IMR-90 (cell line): ENCODE data around the gene NCLN. TPM values are rescaled to one million over a fixed set of nuclear protein-coding genes. Genes with fewer than 3 reads are reported as not detected.

Experiments used
- ATAC-seq: fragments of 200-7000 bp; cut with Tn5 transposase; 2 replicates; pipeline ENCODE4 v1.9.1; 2020; ENCODE audit warnings: low read depth, mild to moderate bottlenecking, moderate library complexity
- BruUV-seq: library from RNA; stranded (reverse); fragments of 400-500 nt; replicated peaks from 2 replicates; lab custom pipeline; 2021; lab: Mats Ljungman, UMichigan
- CTCF ChIA-PET: fragments of 300-600 bp; formaldehyde crosslinking; extraction: SDS; loops from one replicate; lab custom pipeline; 2021; ENCODE audit warnings: antibody characterized with exemption; lab: Yijun Ruan, JAX
- POLR2A ChIA-PET: fragments of 300-600 bp; sonication (Branson Sonifier 250); formaldehyde crosslinking; loops from one replicate; lab custom pipeline; 2022; ENCODE audit warnings: antibody characterized with exemption; ENCODE audit not compliant: unreplicated experiment; lab: Charles Lee
- DNase-seq: peaks from one replicate; pipeline ENCODE4 v3.0.0; 2013
- H2AFZ ChIP-seq: replicated peaks from 2 replicates; pipeline ENCODE3; 2013; ENCODE audit warnings: low read length, mild to moderate bottlenecking; ENCODE audit not compliant: poor library complexity
- H2AK5ac ChIP-seq: 2 replicates; pipeline ENCODE4 v1.6.1; 2013; ENCODE audit warnings: low read depth, low read length, inconsistent platforms
- H2AK9ac ChIP-seq: replicated peaks from 2 replicates; pipeline ENCODE3; 2013; ENCODE audit warnings: mild to moderate bottlenecking, low read depth, low read length, moderate library complexity; ENCODE audit not compliant: poor library complexity
- H2BK120ac ChIP-seq: 2 replicates; pipeline ENCODE4 v1.6.1; 2013; ENCODE audit warnings: low read depth, low read length, inconsistent platforms
- H2BK15ac ChIP-seq: 3 replicates; pipeline ENCODE4 v1.6.1; 2013; ENCODE audit warnings: low read depth, low read length, inconsistent platforms
- H2BK20ac ChIP-seq: 2 replicates; pipeline ENCODE4 v1.6.1; 2013; ENCODE audit warnings: low read depth, mild to moderate bottlenecking, inconsistent platforms, low read length, moderate library complexity
- H2BK5ac ChIP-seq: 2 replicates; pipeline ENCODE4 v1.6.1; 2013; ENCODE audit warnings: mild to moderate bottlenecking, low read depth, low read length, inconsistent platforms; ENCODE audit not compliant: poor library complexity, severe bottlenecking
- H3K14ac ChIP-seq: replicated peaks from 2 replicates; pipeline ENCODE4 v1.6.1; 2013; ENCODE audit warnings: low read depth, low read length, inconsistent platforms
- H3K18ac ChIP-seq: 2 replicates; pipeline ENCODE4 v1.6.1; 2013; ENCODE audit warnings: low read depth, low read length, control low read depth
- H3K23ac ChIP-seq: 2 replicates; pipeline ENCODE4 v1.6.1; 2013; ENCODE audit warnings: low read depth, low read length, inconsistent platforms
- H3K27ac ChIP-seq: 2 replicates; pipeline ENCODE4 v1.5.1; 2013; ENCODE audit warnings: mild to moderate bottlenecking, control low read depth, low read length; ENCODE audit not compliant: insufficient read depth
- H3K27me3 ChIP-seq: 2 replicates; pipeline ENCODE4 v1.6.1; 2013; ENCODE audit warnings: low read length; ENCODE audit not compliant: control insufficient read depth, insufficient read depth
- H3K36me3 ChIP-seq: 2 replicates; pipeline ENCODE4 v1.6.1; 2013; ENCODE audit warnings: low read length, mixed read lengths; ENCODE audit not compliant: control insufficient read depth, insufficient read depth
- H3K4ac ChIP-seq: 2 replicates; pipeline ENCODE4 v1.6.1; 2013; ENCODE audit warnings: low read depth, low read length, inconsistent platforms
- H3K4me1 ChIP-seq: 2 replicates; pipeline ENCODE4 v1.6.1; 2013; ENCODE audit warnings: low read length, mixed read lengths; ENCODE audit not compliant: control insufficient read depth, insufficient read depth
- H3K4me2 ChIP-seq: 2 replicates; pipeline ENCODE4 v1.6.1; 2013; ENCODE audit warnings: low read depth, mild to moderate bottlenecking, control low read depth, low read length, moderate library complexity
- H3K4me3 ChIP-seq: 2 replicates; pipeline ENCODE4 v1.5.1; 2013; ENCODE audit warnings: low read depth, mild to moderate bottlenecking, control low read depth, low read length, moderate library complexity; ENCODE audit not compliant: insufficient read depth
- H3K56ac ChIP-seq: 2 replicates; pipeline ENCODE4 v1.6.1; 2013; ENCODE audit warnings: low read length, inconsistent platforms; ENCODE audit not compliant: insufficient read depth; ENCODE audit errors: extremely low read depth
- H3K79me1 ChIP-seq, 2 experiments: 2 replicates each; pipeline ENCODE4 v1.6.1; 2013; ENCODE audit warnings: low read length in 2 of 2, inconsistent platforms in 1 of 2, low read depth in 1 of 2
- H3K9ac ChIP-seq: 2 replicates; pipeline ENCODE4 v1.6.1; 2013; ENCODE audit warnings: low read depth, low read length, control low read depth
- H3K9me1 ChIP-seq: 2 replicates; pipeline ENCODE4 v1.6.1; 2013; ENCODE audit warnings: low read length, inconsistent platforms; ENCODE audit not compliant: insufficient read depth
- H3K9me3 ChIP-seq: 2 replicates; pipeline ENCODE4 v1.6.1; 2013; ENCODE audit warnings: low read length; ENCODE audit not compliant: control insufficient read depth, insufficient read depth
- H4K20me1 ChIP-seq: 2 replicates; pipeline ENCODE4 v1.6.1; 2013; ENCODE audit warnings: low read length, inconsistent platforms; ENCODE audit not compliant: insufficient read depth
- H4K5ac ChIP-seq: 2 replicates; pipeline ENCODE4 v1.6.1; 2013; ENCODE audit warnings: mild to moderate bottlenecking, low read depth, low read length, control low read depth
- H4K8ac ChIP-seq, 2 experiments: 2 replicates each; pipeline ENCODE4 v1.6.1; 2013; ENCODE audit warnings: low read depth in 2 of 2, low read length in 2 of 2, control low read depth in 1 of 2, inconsistent platforms in 1 of 2
- H4K91ac ChIP-seq: 2 replicates; pipeline ENCODE4 v1.6.1; 2013; ENCODE audit warnings: low read depth, low read length, inconsistent platforms; ENCODE audit not compliant: insufficient read depth
- MAFK ChIP-seq: IDR thresholded peaks from 2 replicates; pipeline ENCODE4 v1.6.1; 2012; ENCODE audit warnings: low read depth, low read length, improper control_type of control experiment
- MXI1 ChIP-seq: IDR thresholded peaks from 2 replicates; pipeline ENCODE4 v1.6.1; 2012; ENCODE audit warnings: low read depth, mild to moderate bottlenecking, low read length, moderate library complexity, borderline replicate concordance
- NFE2L2 ChIP-seq: fragments of 150-350 bp; IDR thresholded peaks from 2 replicates; pipeline ENCODE4 v1.6.1; 2016; ENCODE audit warnings: low read depth, mild to moderate bottlenecking, low read length
- RAD21 ChIP-seq: IDR thresholded peaks from 2 replicates; pipeline ENCODE4 v1.6.1; 2012; ENCODE audit warnings: low read length, improper control_type of control experiment
- RFX5 ChIP-seq: IDR thresholded peaks from 2 replicates; pipeline ENCODE4 v1.8.0; 2012; ENCODE audit warnings: low read depth, mild to moderate bottlenecking, low read length, moderate library complexity
- SMC3 ChIP-seq: fragments of 150-350 bp; IDR thresholded peaks from 2 replicates; pipeline ENCODE4 v1.6.1; 2016; ENCODE audit warnings: low read depth, mild to moderate bottlenecking, antibody characterized with exemption, low read length, moderate library complexity
- WGBS, 2 experiments: methylation state at CpG; one replicate each; pipeline versions ENCODE4 v1.1.5 to v1.1.7; 2013; ENCODE audit warnings: missing lambda C conversion rate in 2 of 2; ENCODE audit not compliant: insufficient read length in 1 of 2; ENCODE audit errors: extremely low coverage in 2 of 2; 5-methylcytosine and 5-hydroxymethylcytosine counted together
- dilution Hi-C: fragments of 300-500 bp; cut with HindIII; formaldehyde crosslinking; loops from one replicate; pipeline ENCODE4 v1.14.3; 2018; ENCODE audit warnings: low sequenced_read_pairs; ENCODE audit not compliant: unreplicated experiment
- in situ Hi-C: fragments of 300-500 bp; cut with MboI; formaldehyde crosslinking; loops from 3 replicates; pipeline ENCODE4 v1.14.3; 2019; ENCODE audit warnings: low sequenced_read_pairs, inconsistent platforms, mixed read lengths
- intact Hi-C: fragments of 100-400 bp; cut with micrococcal nuclease; formaldehyde crosslinking; loops from 2 replicates; pipeline ENCODE4 v1.10.0; 2022
- polyA plus RNA-seq, 3 experiments: library from polyadenylated mRNA; depleted of rRNA; stranded (reverse); fragments of >200 nt; gene quantifications; 2 replicates each; pipeline ENCODE4 v1.2.3, GENCODE V29; 2012; ENCODE audit warnings: low replicate concordance in 1 of 3
- total RNA-seq: library from RNA; depleted of rRNA; stranded (reverse); fragments of >200 nt; gene quantifications from 2 replicates; pipeline ENCODE4 v1.2.3, GENCODE V29; 2012
- TF ChIP-seq, protein P1 (sequence below): fragments of 150-350 bp; IDR thresholded peaks from 2 replicates; pipeline ENCODE4 v1.6.1; 2017; ENCODE audit warnings: mild to moderate bottlenecking, antibody characterized with exemption, low read length, low read depth
- TF ChIP-seq, protein P2 (sequence below): conservative IDR thresholded peaks from 2 replicates; pipeline ENCODE4 v1.5.1; 2012; ENCODE audit warnings: mild to moderate bottlenecking, low read depth, low read length, improper control_type of control experiment

The NCLN gene
- total and polyA plus RNA-seq, 2 of the 4 experiments (the other 2 are of a cell fraction), result 32.8 to 90.8 TPM

DNA sequence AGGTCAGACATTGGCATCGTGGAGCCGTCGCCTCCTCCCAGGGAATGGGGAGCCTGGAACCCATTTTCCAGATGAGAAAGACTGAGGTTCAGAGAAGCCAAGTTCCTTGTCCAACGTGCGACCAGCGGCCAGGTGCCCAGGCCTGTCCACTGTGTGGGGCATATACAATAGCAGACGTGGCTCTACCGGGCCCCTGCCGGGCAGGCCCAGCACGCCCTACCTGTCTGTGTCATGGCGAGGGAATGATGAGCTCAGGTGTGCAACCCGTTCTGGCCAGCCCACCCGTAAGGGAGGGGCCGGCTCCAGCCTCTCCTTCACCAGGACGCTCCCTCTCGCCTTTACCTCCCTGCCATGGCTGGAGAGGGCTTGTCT lies 49.1 kb upstream of the NCLN start:
- H2AK9ac ChIP-seq, result no peak overlapping the region
- H4K20me1 ChIP-seq, result no peaks in the 10 kb centered on the region
- no peak overlapping the region for H3K18ac ChIP-seq
- H3K79me1 ChIP-seq, result no peaks in the 10 kb centered on the region
- peaks cover under 1% of the 10 kb centered on the region for H3K4me1 ChIP-seq
- H2AK5ac ChIP-seq, result no peak overlapping the region
- no peak overlapping the region for H3K4me3 ChIP-seq
- H3K9ac ChIP-seq, result no peak overlapping the region
- H2BK15ac ChIP-seq, result no peak overlapping the region
- ATAC-seq, result no peak
- H4K8ac ChIP-seq, result no peak overlapping the region
- no TSS peak for BruUV-seq
- intact Hi-C loops (no loop called here), dilution Hi-C loops (no loop called here), in situ Hi-C loops (no loop called here)
- no peaks in the 10 kb centered on the region for H3K36me3 ChIP-seq
- no peak overlapping the region for H3K4me2 ChIP-seq
- no peak overlapping the region for H2BK20ac ChIP-seq
- 94% methylated on average over 8 of the region's 16 CpGs; no CpG with 5 or more reads in 1 of the 2 experiments for WGBS, 2 experiments
- H3K9me3 ChIP-seq, result peaks cover 3% of the 10 kb centered on the region; the same call in 1 of the 2 replicates
- H4K5ac ChIP-seq, result no peak overlapping the region
- ChIA-PET POLR2A (no interaction called here), CTCF (no interaction called here)
- no peak overlapping the region for H3K27ac ChIP-seq
- H3K23ac ChIP-seq, result no peak overlapping the region
- no peak overlapping the region for H2BK5ac ChIP-seq
- no peak for TF ChIP-seq RAD21
- TF ChIP-seq, protein P1, sequence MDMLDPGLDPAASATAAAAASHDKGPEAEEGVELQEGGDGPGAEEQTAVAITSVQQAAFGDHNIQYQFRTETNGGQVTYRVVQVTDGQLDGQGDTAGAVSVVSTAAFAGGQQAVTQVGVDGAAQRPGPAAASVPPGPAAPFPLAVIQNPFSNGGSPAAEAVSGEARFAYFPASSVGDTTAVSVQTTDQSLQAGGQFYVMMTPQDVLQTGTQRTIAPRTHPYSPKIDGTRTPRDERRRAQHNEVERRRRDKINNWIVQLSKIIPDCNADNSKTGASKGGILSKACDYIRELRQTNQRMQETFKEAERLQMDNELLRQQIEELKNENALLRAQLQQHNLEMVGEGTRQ, result no peak
- no peak for TF ChIP-seq MAFK
- no peak for TF ChIP-seq NFE2L2
- no peak for TF ChIP-seq SMC3
- TF ChIP-seq MXI1, result no peak
- TF ChIP-seq RFX5, result no peak
- TF ChIP-seq, protein P2, sequence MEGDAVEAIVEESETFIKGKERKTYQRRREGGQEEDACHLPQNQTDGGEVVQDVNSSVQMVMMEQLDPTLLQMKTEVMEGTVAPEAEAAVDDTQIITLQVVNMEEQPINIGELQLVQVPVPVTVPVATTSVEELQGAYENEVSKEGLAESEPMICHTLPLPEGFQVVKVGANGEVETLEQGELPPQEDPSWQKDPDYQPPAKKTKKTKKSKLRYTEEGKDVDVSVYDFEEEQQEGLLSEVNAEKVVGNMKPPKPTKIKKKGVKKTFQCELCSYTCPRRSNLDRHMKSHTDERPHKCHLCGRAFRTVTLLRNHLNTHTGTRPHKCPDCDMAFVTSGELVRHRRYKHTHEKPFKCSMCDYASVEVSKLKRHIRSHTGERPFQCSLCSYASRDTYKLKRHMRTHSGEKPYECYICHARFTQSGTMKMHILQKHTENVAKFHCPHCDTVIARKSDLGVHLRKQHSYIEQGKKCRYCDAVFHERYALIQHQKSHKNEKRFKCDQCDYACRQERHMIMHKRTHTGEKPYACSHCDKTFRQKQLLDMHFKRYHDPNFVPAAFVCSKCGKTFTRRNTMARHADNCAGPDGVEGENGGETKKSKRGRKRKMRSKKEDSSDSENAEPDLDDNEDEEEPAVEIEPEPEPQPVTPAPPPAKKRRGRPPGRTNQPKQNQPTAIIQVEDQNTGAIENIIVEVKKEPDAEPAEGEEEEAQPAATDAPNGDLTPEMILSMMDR, result no peak
- no peak overlapping the region for H4K91ac ChIP-seq
- no peaks in the 10 kb centered on the region for H3K9me1 ChIP-seq
- H2AFZ ChIP-seq, result peak overlapping the region; percentile 33
- H2BK120ac ChIP-seq, result no peak overlapping the region
- DNase-seq, result no peak
- no peak overlapping the region for H3K14ac ChIP-seq
- H3K56ac ChIP-seq, result no peak overlapping the region
- H3K27me3 ChIP-seq, result no peaks in the 10 kb centered on the region
- H3K4ac ChIP-seq, result no peak overlapping the region
